HEK293 (cell line): ENCODE results near the gene SIX2.

Source experiments
- CTCF ChIA-PET: fragments of 350-600 bp; formaldehyde crosslinking; extraction: SDS; loops from one replicate; lab custom pipeline; 2021; ENCODE audit warnings: antibody characterized with exemption; lab: Yijun Ruan, JAX
- POLR2A ChIA-PET: fragments of 300-600 bp; formaldehyde crosslinking; extraction: SDS; loops from one replicate; lab custom pipeline; 2020; ENCODE audit warnings: antibody characterized with exemption, inconsistent platforms; lab: Yijun Ruan, JAX
- H3K27ac ChIP-seq: fragments of 200-500 bp; sonication (Bioruptor generic); 2 replicates; pipeline ENCODE4 v1.5.1; 2014; ENCODE audit warnings: low read depth, low read length, control low read depth, inconsistent platforms; ENCODE audit errors: extremely low read depth
- H3K36me3 ChIP-seq, 2 experiments: fragments of 200-500 bp in 1 of 2; sonication (Bioruptor generic) in 1 of 2; 1 replicate in 1 of 2; 2 replicates in 1 of 2; pipeline ENCODE4 v1.5.1; 2014 to 2017; ENCODE audit warnings: inconsistent platforms in 2 of 2, low read length in 2 of 2; ENCODE audit not compliant: control insufficient read depth in 2 of 2, insufficient read depth in 1 of 2
- H3K4me1 ChIP-seq: fragments of 200-500 bp; sonication (Bioruptor generic); 2 replicates; pipeline ENCODE4 v1.5.1; 2014; ENCODE audit warnings: mild to moderate bottlenecking, low read length, inconsistent platforms; ENCODE audit not compliant: control insufficient read depth, insufficient read depth
- H3K4me3 ChIP-seq: 2 replicates; pipeline ENCODE4 v1.5.1; 2011; ENCODE audit warnings: low read depth, mild to moderate bottlenecking, control low read depth, low read length, moderate library complexity
- H3K9me3 ChIP-seq: fragments of 200-500 bp; sonication (Bioruptor generic); 2 replicates; pipeline ENCODE4 v1.5.1; 2014; ENCODE audit warnings: low read depth, low read length, inconsistent platforms; ENCODE audit not compliant: control insufficient read depth, insufficient read depth
- BCL11A ChIP-seq: fragments of 450-650 bp; formaldehyde crosslinking; IDR thresholded peaks from 2 replicates; pipeline ENCODE4 v1.5.1; 2016; ENCODE audit warnings: low read depth, missing biosample characterization, missing genetic modification characterization
- GLI2 ChIP-seq: fragments of 450-650 bp; formaldehyde crosslinking; IDR thresholded peaks from 2 replicates; pipeline ENCODE4; 2017; ENCODE audit warnings: missing biosample characterization, missing genetic modification characterization, low read depth, borderline replicate concordance
- HOXC10 ChIP-seq: sonication (generic); formaldehyde crosslinking; IDR thresholded peaks from 2 replicates; pipeline ENCODE4 v1.8.1; 2023; ENCODE audit warnings: mild to moderate bottlenecking, missing genetic modification reagents
- KLF9 ChIP-seq: fragments of 450-650 bp; formaldehyde crosslinking; IDR thresholded peaks from 2 replicates; pipeline ENCODE4 v1.5.1; 2016; ENCODE audit warnings: missing biosample characterization, missing genetic modification characterization, low read depth
- RBAK ChIP-seq: fragments of 450-650 bp; formaldehyde crosslinking; IDR thresholded peaks from 2 replicates; pipeline ENCODE4 v1.5.1; 2016; ENCODE audit warnings: missing biosample characterization, missing genetic modification characterization
- SCRT2 ChIP-seq: fragments of 450-650 bp; formaldehyde crosslinking; IDR thresholded peaks from 2 replicates; pipeline ENCODE4 v1.5.1; 2016; ENCODE audit warnings: missing biosample characterization, missing genetic modification characterization
- SETDB1 ChIP-seq: IDR thresholded peaks from one replicate; pipeline ENCODE4 v1.6.1; 2017; ENCODE audit warnings: mild to moderate bottlenecking, low read length, moderate library complexity, mixed read lengths; ENCODE audit not compliant: insufficient read length
- ZBTB17 ChIP-seq: fragments of 450-650 bp; formaldehyde crosslinking; IDR thresholded peaks from 2 replicates; pipeline ENCODE4 v1.5.1; 2016; ENCODE audit warnings: missing biosample characterization, missing genetic modification characterization
- ZIC2 ChIP-seq: fragments of 450-650 bp; formaldehyde crosslinking; IDR thresholded peaks from 2 replicates; pipeline ENCODE4 v1.5.1; 2016; ENCODE audit warnings: missing biosample characterization, missing genetic modification characterization
- ZNF112 ChIP-seq: fragments of 450-650 bp; formaldehyde crosslinking; IDR thresholded peaks from 2 replicates; pipeline ENCODE4 v1.5.0; 2017; ENCODE audit warnings: missing biosample characterization, missing genetic modification characterization
- ZNF19 ChIP-seq: fragments of 450-650 bp; formaldehyde crosslinking; IDR thresholded peaks from 2 replicates; pipeline ENCODE4; 2016; ENCODE audit warnings: missing biosample characterization, missing genetic modification characterization, low read depth
- ZNF211 ChIP-seq: fragments of 450-650 bp; formaldehyde crosslinking; IDR thresholded peaks from 2 replicates; pipeline ENCODE4 v1.5.1; 2016; ENCODE audit warnings: low read depth, missing biosample characterization, missing genetic modification characterization
- ZNF26 ChIP-seq: fragments of 450-650 bp; formaldehyde crosslinking; IDR thresholded peaks from 2 replicates; pipeline ENCODE4 v1.5.1; 2016; ENCODE audit warnings: missing biosample characterization, missing genetic modification characterization
- ZNF292 ChIP-seq: fragments of 450-650 bp; formaldehyde crosslinking; IDR thresholded peaks from 2 replicates; pipeline ENCODE4 v1.5.1; 2016; ENCODE audit warnings: low read depth, missing biosample characterization, missing genetic modification characterization, borderline replicate concordance
- ZNF341 ChIP-seq: fragments of 450-650 bp; formaldehyde crosslinking; IDR thresholded peaks from 2 replicates; pipeline ENCODE4; 2016; ENCODE audit warnings: low read depth, missing biosample characterization, missing genetic modification characterization
- ZNF529 ChIP-seq: fragments of 450-650 bp; formaldehyde crosslinking; IDR thresholded peaks from 2 replicates; pipeline ENCODE4 v1.5.1; 2017; ENCODE audit warnings: missing genetic modification characterization, missing biosample characterization; ENCODE audit not compliant: insufficient replicate concordance
- ZNF548 ChIP-seq: fragments of 450-650 bp; formaldehyde crosslinking; IDR thresholded peaks from 2 replicates; pipeline ENCODE4 v1.5.1; 2016; ENCODE audit warnings: missing biosample characterization, missing genetic modification characterization
- ZNF560 ChIP-seq: fragments of 450-650 bp; formaldehyde crosslinking; IDR thresholded peaks from 2 replicates; pipeline ENCODE4 v1.5.1; 2017; ENCODE audit warnings: missing biosample characterization, missing genetic modification characterization, borderline replicate concordance
- ZNF561 ChIP-seq: fragments of 450-650 bp; IDR thresholded peaks from 2 replicates; pipeline ENCODE4 v1.5.1; 2018; ENCODE audit warnings: missing biosample characterization, missing genetic modification characterization, borderline replicate concordance
- ZNF621 ChIP-seq: fragments of 450-650 bp; formaldehyde crosslinking; IDR thresholded peaks from 2 replicates; pipeline ENCODE4 v1.5.1; 2017; ENCODE audit warnings: missing biosample characterization, missing genetic modification characterization
- ZNF645 ChIP-seq: fragments of 450-650 bp; formaldehyde crosslinking; IDR thresholded peaks from 2 replicates; pipeline ENCODE4; 2016; ENCODE audit warnings: missing biosample characterization, missing genetic modification characterization
- ZNF664 ChIP-seq: fragments of 450-650 bp; formaldehyde crosslinking; IDR thresholded peaks from 2 replicates; pipeline ENCODE4 v1.5.1; 2016; ENCODE audit warnings: missing biosample characterization, missing genetic modification characterization
- ZNF76 ChIP-seq: fragments of 450-650 bp; formaldehyde crosslinking; IDR thresholded peaks from 2 replicates; pipeline ENCODE4; 2016; ENCODE audit warnings: low read depth, missing biosample characterization, missing genetic modification characterization, borderline replicate concordance
- ZNF791 ChIP-seq: fragments of 450-650 bp; formaldehyde crosslinking; IDR thresholded peaks from 2 replicates; pipeline ENCODE4 v1.5.1; 2016; ENCODE audit warnings: missing biosample characterization, missing genetic modification characterization
- ZNF830 ChIP-seq: fragments of 450-650 bp; IDR thresholded peaks from 2 replicates; pipeline ENCODE4 v1.5.0; 2018; ENCODE audit warnings: missing biosample characterization, missing genetic modification characterization, low read depth, mild to moderate bottlenecking, moderate library complexity
- TF ChIP-seq, protein P1 (sequence below): fragments of 450-650 bp; IDR thresholded peaks from 2 replicates; pipeline ENCODE4 v1.5.1; 2018; ENCODE audit warnings: missing biosample characterization, missing genetic modification characterization

SIX2 gene

DNA sequence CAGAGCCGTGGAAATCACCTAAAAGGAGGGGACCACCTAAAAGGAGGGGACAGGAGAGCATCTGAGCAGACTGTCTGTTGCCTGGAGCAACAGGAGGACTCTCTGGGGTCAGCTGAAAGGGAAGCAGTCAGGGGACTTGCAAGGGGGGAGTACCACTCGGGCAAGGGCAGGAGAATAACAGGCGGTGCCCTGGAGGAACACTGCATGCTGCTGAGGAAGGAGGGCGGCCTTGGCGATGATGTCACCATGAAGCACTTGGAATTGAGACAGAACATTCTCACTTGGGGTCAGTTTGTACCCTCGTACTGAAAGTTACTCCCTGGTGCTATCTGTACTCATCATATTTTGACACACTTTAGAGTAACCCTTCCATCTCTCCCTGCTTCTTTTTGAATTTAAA is 49.4 kb downstream of the SIX2 start (continued):
- peak; percentile 25; the same call in 1 of the 2 replicates for TF ChIP-seq SCRT2 (tag by site-specific recombination)
- no peak for TF ChIP-seq ZNF529 (tag by site-specific recombination)
- no peak for TF ChIP-seq ZNF791 (tag by site-specific recombination)
- TF ChIP-seq ZNF341 (tag by site-specific recombination) = no peak
- no peak for TF ChIP-seq GLI2
- no peak for TF ChIP-seq ZNF561 (tag by site-specific recombination)
- no peak for TF ChIP-seq ZNF112 (tag by site-specific recombination)

DNA sequence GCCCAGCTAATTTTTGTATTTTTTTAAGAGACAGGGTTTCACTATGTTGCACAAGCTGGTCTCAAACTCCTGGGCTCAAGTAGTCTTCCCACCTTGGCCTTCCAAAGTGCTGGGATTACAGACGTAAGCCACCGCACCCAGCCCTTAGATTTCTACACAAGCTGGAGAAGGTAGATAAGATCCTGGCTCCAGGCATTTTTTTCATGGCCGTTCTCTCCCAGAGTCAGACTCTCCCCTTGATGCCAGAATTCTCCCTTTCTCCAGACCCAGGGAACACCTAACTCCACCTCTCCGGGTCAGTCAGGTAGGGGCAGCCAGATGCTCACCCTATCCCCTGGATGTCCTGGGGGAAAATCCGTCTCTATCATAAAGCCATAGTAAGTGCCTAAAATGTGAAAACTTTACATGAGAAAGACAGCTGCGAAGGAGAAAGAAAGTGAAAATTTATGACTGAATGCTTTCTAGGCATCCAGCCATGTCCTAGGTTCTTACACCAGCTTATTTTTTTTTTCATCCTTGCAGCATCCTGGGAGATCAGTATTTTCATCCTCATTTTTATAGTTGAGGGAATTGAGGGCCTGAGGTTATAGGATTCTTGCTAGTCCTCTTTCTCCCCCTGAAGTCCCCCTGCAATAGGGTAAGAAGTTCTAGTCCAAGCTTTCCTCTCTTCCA is 51.5 kb downstream of the SIX2 start:
- Histone ChIP-seq H3K27ac (no peak overlapping the region), H3K4me3 (no peak overlapping the region), H3K36me3 (no peaks in the 10 kb centered on the region)
- CTCF ChIA-PET = interaction anchor here (0.6 to 6.5 kb wide), 9 partner anchors 16 to 978 kb away, joined by 3 to 113 read pairs (median 5); no protein-coding TSS in a partner anchor
- TF ChIP-seq GLI2 = no peak
- no peak for TF ChIP-seq ZNF548
- TF ChIP-seq, all 188 proteins: peak for 0
- POLR2A ChIA-PET = no interaction called here
- H3K9me3 ChIP-seq = no peaks in the 10 kb centered on the region
- peaks cover 3% of the 10 kb centered on the region; the same call in 1 of the 2 replicates for H3K4me1 ChIP-seq

- no peak for TF ChIP-seq RBAK
- no peak for TF ChIP-seq ZNF645 (tag by site-specific recombination)
- no peak for TF ChIP-seq ZNF560 (tag by site-specific recombination)
- no peak for TF ChIP-seq ZBTB17 (tag by site-specific recombination)
- TF ChIP-seq BCL11A = no peak
- no peak for TF ChIP-seq ZNF76 (tag by site-specific recombination)
- TF ChIP-seq ZNF830 = no peak
- no peak for TF ChIP-seq ZNF26 (tag by site-specific recombination)
- no peak for TF ChIP-seq ZNF664 (tag by site-specific recombination)
- no peak for TF ChIP-seq ZNF211 (tag by site-specific recombination)
- TF ChIP-seq ZNF19 (tag by site-specific recombination) = no peak
- TF ChIP-seq HOXC10 = no peak
- no peak for TF ChIP-seq ZNF292 (tag by site-specific recombination)
- no peak for TF ChIP-seq SETDB1
- TF ChIP-seq, protein P1, sequence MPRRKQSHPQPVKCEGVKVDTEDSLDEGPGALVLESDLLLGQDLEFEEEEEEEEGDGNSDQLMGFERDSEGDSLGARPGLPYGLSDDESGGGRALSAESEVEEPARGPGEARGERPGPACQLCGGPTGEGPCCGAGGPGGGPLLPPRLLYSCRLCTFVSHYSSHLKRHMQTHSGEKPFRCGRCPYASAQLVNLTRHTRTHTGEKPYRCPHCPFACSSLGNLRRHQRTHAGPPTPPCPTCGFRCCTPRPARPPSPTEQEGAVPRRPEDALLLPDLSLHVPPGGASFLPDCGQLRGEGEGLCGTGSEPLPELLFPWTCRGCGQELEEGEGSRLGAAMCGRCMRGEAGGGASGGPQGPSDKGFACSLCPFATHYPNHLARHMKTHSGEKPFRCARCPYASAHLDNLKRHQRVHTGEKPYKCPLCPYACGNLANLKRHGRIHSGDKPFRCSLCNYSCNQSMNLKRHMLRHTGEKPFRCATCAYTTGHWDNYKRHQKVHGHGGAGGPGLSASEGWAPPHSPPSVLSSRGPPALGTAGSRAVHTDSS (tag by site-specific recombination) = no peak
- TF ChIP-seq ZIC2 (tag by site-specific recombination) = no peak
- TF ChIP-seq KLF9 (tag by site-specific recombination) = no peak
- no peak for TF ChIP-seq ZNF621 (tag by site-specific recombination)
- Histone ChIP-seq H3K4me3 (no peak overlapping the region), H3K9me3 (no peaks in the 10 kb centered on the region), H3K27ac (no peak overlapping the region), H3K36me3 (no peaks in the 10 kb centered on the region), H3K4me1 (peaks cover 3% of the 10 kb centered on the region; the same call in 1 of the 2 replicates)
- ChIA-PET CTCF (interaction anchor here (0.6 to 6.5 kb wide), 20 partner anchors 10 to 1082 kb away, joined by 3 to 113 read pairs (median 6); no protein-coding TSS in a partner anchor), POLR2A (no interaction called here)
Observed at GRCh38 chr2:44956843-44957242, 52.4 kb downstream of the SIX2 start.
